Neural progenitor cell (in vitro differentiated cells): ENCODE results near the gene CCDC158.

Source experiments
- EZH2 ChIP-seq: fragments of 200-600 bp; sonication (generic); IDR thresholded peaks from 2 replicates; pipeline ENCODE4 v1.6.1; 2017; ENCODE audit warnings: antibody characterized with exemption, mild to moderate bottlenecking, moderate library complexity
- TF ChIP-seq, protein P1 (sequence below): fragments of 200-600 bp; sonication (generic); IDR thresholded peaks from 2 replicates; pipeline ENCODE4 v1.5.1; 2017; ENCODE audit warnings: antibody characterized with exemption, mild to moderate bottlenecking

DNA sequence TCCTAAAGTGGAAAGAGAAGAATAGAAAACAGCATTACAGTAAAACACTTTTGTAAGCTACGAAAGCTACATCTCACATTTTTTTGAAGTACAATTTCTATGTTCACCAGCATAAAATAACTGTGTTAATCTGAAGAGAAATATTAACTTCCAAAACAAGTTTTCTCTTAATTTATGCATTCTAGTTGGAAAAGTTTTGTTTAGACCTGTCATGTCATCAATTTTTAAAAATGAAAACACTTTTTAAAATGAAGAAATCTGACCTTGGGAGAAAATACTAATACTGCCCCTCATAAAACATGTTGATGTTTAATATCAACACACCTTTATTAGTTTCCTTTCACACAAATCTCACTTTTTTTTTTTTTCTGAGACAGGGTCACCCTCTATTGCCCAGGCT, 45.2 kb downstream of the CCDC158 start:
- TF ChIP-seq, protein P1, sequence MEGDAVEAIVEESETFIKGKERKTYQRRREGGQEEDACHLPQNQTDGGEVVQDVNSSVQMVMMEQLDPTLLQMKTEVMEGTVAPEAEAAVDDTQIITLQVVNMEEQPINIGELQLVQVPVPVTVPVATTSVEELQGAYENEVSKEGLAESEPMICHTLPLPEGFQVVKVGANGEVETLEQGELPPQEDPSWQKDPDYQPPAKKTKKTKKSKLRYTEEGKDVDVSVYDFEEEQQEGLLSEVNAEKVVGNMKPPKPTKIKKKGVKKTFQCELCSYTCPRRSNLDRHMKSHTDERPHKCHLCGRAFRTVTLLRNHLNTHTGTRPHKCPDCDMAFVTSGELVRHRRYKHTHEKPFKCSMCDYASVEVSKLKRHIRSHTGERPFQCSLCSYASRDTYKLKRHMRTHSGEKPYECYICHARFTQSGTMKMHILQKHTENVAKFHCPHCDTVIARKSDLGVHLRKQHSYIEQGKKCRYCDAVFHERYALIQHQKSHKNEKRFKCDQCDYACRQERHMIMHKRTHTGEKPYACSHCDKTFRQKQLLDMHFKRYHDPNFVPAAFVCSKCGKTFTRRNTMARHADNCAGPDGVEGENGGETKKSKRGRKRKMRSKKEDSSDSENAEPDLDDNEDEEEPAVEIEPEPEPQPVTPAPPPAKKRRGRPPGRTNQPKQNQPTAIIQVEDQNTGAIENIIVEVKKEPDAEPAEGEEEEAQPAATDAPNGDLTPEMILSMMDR: no peak
- no peak for TF ChIP-seq EZH2
